Stimulated activated effector memory CD8-positive, alpha-beta T cell treated with anti-CD3 and anti-CD28 coated beads, Interleukin-12 subunit alpha, Interleukin-12 subunit beta, amount 100 ng/mL, for 72 hours (primary cell): ENCODE measurements around the gene RAP1GAP2.
"Not testable (repeated sequence)": the region's sequence is repeated elsewhere in the genome, so short reads cannot be mapped to it uniquely, and the experiment has no call there.

Experiments used
- ATAC-seq: fragments of 150-1000 bp; cut with Tn5 transposase; 2 replicates; pipeline ENCODE4 v1.10.0; 2021
- DNase-seq, 2 donors: peaks; one replicate each; pipeline ENCODE4 v3.0.0; 2021 to 2022; ENCODE audit warnings: low spot score in 2 of 2
- H3K27ac Mint-ChIP-seq: one replicate; pipeline ENCODE4 v1.8.0; 2022; ENCODE audit warnings: mild to moderate bottlenecking, mixed read lengths
- H3K36me3 Mint-ChIP-seq: one replicate; pipeline ENCODE4 v1.8.0; 2022; ENCODE audit warnings: mild to moderate bottlenecking, mixed read lengths
- H3K4me1 Mint-ChIP-seq: one replicate; pipeline ENCODE4 v1.8.0; 2022; ENCODE audit warnings: mixed read lengths
- H3K4me3 Mint-ChIP-seq: one replicate; pipeline ENCODE4 v1.8.0; 2022; ENCODE audit warnings: mild to moderate bottlenecking, mixed read lengths
- H3K9me3 Mint-ChIP-seq: one replicate; pipeline ENCODE4 v1.8.0; 2022; ENCODE audit warnings: mixed read lengths

Gene RAP1GAP2

DNA sequence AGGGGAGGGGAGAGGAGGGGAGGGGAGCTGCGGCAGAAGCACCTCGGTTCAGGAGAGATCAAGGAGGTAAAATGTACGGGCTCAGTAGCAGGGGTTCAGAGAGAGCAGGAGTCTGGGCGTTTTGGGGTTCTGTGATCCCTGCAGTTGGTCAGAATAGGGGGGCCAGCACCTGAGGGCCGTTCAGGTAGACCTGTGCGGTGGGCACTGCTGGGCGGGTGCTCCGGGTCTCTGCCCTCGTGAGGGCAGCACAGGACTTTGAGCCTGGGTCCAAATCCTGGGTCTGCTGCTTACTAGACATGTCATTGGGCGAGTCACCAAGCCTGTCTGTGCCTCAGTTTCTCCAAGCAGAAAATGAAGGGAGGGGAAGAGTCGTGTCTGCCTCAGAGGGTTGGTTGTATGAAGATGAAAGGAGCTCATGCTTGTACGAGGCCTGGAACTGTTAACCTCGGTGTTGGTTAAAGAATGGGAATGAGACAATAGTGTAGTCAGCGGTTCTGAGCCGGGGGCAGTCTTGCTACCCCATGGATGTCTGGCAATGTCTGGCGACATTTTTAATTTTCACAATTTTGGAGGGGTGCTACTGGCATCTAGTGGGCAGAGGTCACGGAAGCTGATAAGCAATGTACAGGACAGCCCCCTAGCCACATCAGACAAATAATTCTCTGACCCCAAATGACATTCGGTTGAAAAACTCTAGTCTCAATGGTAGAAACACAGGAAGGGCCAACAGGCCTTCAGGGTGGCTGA is 231.7 kb downstream of the RAP1GAP2 start:
- peaks cover 3% of the 10 kb centered on the region for H3K9me3 Mint-ChIP-seq

DNA sequence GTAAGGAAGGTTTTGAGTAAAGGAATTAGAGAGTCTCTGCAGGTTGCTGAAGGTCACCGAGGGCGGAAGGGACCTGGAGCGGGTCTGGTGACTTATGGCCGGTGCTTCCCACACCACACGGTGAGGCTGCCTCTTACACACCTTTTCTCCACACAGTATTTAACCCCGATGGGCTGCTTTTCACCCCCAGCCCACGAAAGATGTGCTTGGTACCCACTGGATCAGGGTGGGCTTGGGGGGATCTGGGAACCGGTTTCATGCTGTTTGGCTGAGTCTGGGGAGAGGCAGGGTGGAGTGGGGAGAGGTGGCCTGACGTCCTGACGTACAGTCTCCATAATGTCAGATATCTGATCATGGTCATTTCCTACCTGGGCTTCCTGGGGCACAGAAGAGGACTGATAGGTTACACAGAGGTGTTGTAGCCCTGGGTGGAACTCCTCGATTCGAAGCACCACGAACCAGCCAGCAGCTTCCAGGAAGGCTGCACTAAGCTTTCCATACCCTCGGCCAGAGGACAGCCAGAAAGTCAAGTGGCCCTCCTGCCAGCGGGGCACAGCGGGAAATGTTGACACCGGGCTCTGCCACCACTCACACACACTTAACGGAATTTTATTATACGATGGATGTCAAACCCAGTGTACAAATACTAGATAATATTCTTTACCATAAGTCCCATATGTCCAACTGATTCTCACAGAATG is 233.1 kb downstream of the RAP1GAP2 start:
- Mint-ChIP-seq H3K9me3 (no peaks in the 10 kb centered on the region), H3K4me1 (no peaks in the 10 kb centered on the region), H3K36me3 (peaks cover 18% of the 10 kb centered on the region), H3K4me3 (no peak overlapping the region), H3K27ac (no peak overlapping the region)
- DNase-seq (no peak), ATAC-seq (no peak)

More for the DNA sequence above, 231.7 kb downstream of the RAP1GAP2 start:
- ATAC-seq = no peak
- no peak overlapping the region for H3K4me3 Mint-ChIP-seq
- H3K36me3 Mint-ChIP-seq = peaks cover 21% of the 10 kb centered on the region
- H3K27ac Mint-ChIP-seq = no peak overlapping the region
- peaks cover 4% of the 10 kb centered on the region for H3K4me1 Mint-ChIP-seq
- DNase-seq = no peak

DNA sequence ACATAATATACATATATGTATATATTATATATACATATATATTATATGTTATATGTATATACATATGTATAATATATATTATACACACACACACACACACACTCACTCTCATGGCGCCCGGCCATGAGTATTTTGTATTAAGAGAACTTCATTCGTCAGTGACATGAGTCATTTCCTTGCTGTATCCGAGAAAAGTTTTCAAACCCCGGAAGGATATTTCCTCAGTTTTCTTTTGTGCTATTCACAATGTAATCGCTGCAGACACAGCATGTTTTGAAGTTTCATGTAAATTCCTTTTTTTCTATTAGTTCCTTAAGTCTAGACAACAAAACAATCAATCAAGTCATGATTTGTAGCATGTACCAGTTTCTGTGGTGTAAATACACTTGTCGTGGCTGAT is 233.9 kb downstream of the RAP1GAP2 start:
- DNase-seq (no peak), ATAC-seq (no peak)
- Mint-ChIP-seq H3K27ac (no peak overlapping the region), H3K4me3 (no peak overlapping the region), H3K4me1 (no peaks in the 10 kb centered on the region), H3K9me3 (no peaks in the 10 kb centered on the region), H3K36me3 (peaks cover 18% of the 10 kb centered on the region)

DNA sequence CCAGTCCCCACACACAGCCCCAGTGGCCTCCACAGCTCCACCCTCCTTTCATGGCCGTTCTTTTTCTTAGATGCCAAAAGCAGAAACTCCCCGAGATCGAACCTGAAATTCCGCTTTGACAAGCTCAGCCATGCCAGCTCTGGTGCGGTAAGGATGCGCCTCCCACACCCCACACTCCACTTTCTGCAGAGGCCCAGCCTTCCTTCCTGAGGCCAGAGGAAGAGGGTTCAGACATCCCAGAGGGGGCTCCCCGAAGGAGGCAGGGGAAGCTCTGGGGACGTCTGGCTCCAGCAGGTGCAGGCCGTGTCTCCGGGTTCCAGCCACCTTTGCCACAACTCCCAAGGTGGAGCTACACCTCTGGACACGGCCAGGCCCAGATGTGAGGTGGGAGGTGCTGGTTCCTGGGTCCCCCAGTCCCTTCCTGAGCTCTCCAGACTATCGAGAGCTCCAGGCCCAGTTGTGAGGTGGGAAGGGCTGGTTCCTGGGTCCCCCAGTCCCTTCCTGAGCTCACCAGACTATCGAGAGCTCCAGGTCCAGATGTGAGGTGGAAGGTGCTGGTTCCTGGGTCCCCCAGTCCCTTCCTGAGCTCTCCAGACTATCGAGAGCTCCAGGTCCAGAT is 234.7 kb downstream of the RAP1GAP2 start:
- H3K36me3 Mint-ChIP-seq = peaks cover 18% of the 10 kb centered on the region
- H3K4me3 Mint-ChIP-seq, ATAC-seq, H3K4me1 Mint-ChIP-seq, H3K9me3 Mint-ChIP-seq, DNase-seq, H3K27ac Mint-ChIP-seq: not testable (repeated sequence)

DNA sequence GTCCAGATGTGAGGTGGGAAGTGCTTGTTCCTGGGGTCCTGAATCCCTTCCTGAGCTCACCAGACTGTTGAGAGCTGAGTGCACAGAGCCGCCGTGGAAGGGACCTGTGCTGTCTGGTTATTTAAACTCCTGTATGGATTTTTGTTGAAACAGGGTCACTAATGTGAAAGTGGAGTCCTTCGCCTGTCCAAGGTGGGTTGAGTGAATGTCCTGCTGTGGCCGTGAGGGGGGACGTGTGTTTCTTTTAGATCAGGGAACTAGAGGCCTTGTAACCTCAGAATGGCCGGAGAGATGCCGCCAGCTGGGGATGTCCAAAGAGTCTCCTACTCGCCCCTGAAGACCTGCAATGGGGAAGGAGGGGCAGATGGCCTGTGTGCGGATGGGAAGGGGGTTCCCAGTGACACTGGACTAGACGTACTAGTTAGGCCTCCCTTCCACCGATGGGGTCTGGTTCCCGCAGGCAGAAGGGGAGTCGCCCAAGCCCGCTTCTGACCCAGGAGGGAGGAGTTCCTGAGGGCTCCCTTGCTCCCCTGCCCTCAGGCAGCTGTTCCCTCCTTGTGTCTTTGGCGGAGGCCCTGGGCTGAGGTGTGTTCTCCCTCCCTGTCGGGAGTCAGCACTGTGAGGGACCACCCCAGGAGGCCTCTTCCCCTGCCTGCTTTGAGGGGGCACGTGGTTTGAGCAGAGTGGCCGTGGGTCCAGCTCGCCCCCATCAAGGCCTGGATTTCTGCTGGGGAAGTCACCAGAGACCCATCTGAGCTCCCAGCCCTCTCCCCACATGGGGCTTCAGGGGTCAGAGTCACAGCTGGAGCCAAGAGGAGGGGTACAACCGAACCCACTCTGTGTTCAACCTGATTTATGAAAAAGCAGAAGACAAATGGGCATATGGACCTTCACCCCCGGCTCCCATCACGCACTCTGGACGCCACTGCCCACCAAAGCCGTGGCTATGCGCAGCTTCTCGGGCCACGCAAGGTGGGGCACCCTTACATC is 236.3 kb downstream of the RAP1GAP2 start:
- no peak for DNase-seq
- Mint-ChIP-seq H3K9me3 (no peaks in the 10 kb centered on the region), H3K27ac (peak overlapping the region; percentile 45), H3K4me3 (no peak overlapping the region), H3K4me1 (no peaks in the 10 kb centered on the region), H3K36me3 (peaks cover 10% of the 10 kb centered on the region)
- no peak for ATAC-seq

DNA sequence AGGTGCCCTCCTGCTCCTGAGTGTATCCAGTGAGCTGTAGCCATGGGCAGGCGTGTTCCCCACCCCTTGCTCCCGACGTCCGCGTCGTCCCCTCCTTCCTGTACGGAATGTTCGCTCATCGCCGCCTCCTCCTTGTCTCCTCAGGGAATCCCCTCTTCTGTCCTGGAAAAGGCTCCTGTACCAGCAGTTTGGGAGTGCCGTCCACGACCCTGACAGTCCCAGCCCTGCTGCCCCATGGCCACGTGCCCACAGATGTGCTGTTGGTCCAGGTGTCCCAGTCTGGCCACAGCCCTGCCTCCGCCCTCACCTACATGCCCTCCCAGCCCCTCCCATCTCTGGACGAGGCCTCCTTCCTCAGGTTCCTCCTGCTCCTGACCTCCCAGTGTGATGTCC is 237.0 kb downstream of the RAP1GAP2 start:
- ATAC-seq (no peak), DNase-seq (no peak)
- Mint-ChIP-seq H3K9me3 (no peaks in the 10 kb centered on the region), H3K36me3 (peaks cover 8% of the 10 kb centered on the region), H3K27ac (no peak overlapping the region), H3K4me1 (no peaks in the 10 kb centered on the region), H3K4me3 (no peak overlapping the region)

DNA sequence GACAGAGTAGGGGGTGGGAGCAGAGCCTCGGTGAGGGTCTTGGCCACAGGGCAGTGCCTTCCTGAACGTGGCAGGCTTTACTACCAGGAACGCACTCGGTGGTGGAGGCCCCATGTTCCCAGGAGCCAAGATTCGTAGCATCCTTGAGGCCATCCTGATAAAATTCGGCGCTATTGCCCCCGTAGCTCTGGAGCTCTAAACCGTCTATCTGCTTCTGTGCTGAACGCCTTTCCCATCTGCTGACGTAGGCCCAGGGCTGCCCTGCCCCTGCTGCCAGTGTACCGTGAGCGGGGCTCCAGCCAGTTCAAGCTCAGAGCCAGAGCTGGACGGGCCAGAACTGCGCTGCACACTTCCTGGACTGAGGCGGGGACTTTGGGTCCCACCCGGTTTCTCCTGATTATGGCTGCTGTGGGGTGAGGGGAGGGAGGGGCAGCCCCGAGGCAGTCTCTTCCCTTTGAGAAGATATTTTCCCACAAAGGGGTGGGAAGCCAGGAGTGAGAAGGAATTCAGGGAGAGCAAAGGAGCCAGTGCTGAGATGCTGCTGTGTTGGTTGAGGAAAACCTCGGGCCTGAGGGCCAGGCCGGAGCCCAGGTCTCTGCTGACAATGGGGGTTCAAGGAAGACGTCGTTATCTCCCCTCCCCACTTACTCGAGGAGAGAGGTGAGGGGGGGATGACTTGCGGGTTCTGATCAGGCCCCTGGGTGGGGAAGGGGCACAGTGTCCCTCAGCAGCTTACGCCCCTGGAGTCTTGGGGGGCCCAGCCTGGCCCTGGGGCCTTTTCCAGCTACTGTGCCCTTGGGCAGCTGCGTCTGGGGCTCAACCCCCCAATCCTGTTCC is 237.7 kb downstream of the RAP1GAP2 start:
- no peaks in the 10 kb centered on the region for H3K9me3 Mint-ChIP-seq
- H3K4me1 Mint-ChIP-seq = peaks cover 3% of the 10 kb centered on the region
- no peak for DNase-seq
- no peak for ATAC-seq
- no peak overlapping the region for H3K4me3 Mint-ChIP-seq
- H3K36me3 Mint-ChIP-seq = peaks cover 4% of the 10 kb centered on the region
- H3K27ac Mint-ChIP-seq = no peak overlapping the region

DNA sequence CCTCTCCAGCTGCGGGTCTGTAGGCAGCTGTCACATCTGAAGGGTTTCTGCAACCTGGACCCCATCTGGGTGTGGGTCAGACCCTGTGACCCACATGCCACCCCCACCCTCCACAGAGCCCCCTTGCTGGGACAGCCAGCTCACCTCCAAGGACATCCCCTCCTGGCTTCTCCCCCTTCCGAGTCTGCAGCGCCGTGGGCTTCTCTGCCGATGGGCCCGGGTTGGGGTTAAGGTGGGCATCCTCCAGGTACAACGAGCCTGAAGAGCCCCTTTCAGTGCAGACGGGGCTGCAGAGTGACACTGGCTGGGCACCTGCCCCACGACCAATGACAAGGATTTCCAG is 238.3 kb downstream of the RAP1GAP2 start:
- DNase-seq (no peak), ATAC-seq (no peak)
- H3K4me3 Mint-ChIP-seq = no peak overlapping the region
- H3K27ac Mint-ChIP-seq = no peak overlapping the region
- no peaks in the 10 kb centered on the region for H3K36me3 Mint-ChIP-seq
- peaks cover 6% of the 10 kb centered on the region for H3K4me1 Mint-ChIP-seq
- H3K9me3 Mint-ChIP-seq = no peaks in the 10 kb centered on the region

DNA sequence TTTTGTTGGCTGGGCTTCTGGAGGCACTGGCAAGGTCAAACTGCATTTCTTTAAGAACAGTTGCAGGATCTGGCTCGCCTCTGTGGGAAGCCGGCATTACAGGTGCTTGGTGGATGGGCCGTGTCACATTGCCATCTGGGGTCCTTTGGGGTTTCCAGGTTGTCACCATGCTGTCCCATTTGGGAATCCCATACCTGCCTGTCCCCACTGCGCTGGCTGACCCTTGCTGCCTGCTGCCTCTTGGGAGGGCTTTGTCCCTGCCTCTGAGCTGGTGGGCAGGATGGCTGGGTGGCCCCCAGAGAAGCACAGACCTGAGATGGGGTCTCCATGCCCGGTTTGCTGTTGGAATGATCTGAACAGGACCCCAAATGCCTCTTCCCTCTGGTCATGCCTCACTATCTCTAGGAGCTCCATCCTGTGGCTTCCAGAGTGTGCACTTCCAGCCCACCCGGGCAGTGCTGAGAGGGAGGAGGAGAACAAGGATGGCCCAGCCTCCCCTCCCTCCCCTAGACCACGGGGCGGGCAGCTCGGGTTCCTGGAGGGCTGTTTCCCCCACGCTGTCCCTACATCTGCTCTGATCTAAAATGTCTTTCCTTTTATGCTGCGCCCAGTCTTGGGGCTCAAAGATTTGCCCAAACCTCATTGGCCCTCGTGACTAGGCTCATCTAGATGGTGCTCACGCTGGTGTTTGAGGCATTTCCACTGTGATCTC is 239.2 kb downstream of the RAP1GAP2 start:
- no peaks in the 10 kb centered on the region for H3K9me3 Mint-ChIP-seq
- DNase-seq = no peak
- H3K36me3 Mint-ChIP-seq = no peaks in the 10 kb centered on the region
- no peak for ATAC-seq
- peak overlapping the region; percentile 35 for H3K27ac Mint-ChIP-seq
- no peak overlapping the region for H3K4me3 Mint-ChIP-seq
- peaks cover 6% of the 10 kb centered on the region for H3K4me1 Mint-ChIP-seq

DNA sequence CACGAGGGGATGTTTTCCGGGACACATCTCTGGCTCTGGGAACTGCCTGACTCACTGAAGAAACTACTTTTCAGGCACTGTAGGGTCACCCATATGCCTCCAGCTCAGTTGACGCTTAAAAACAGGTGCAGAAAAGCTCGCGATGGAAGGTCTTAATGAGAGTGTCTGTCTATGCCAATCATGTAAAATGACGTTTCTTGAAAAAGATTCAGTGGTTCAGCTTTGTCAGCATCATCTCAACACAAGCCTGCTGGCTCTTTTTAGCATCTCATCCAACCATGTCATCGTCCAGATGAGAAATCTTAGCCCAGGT is 239.7 kb downstream of the RAP1GAP2 start:
- no peaks in the 10 kb centered on the region for H3K36me3 Mint-ChIP-seq
- no peaks in the 10 kb centered on the region for H3K9me3 Mint-ChIP-seq
- ATAC-seq (no peak), DNase-seq (no peak)
- peaks cover 6% of the 10 kb centered on the region for H3K4me1 Mint-ChIP-seq
- no peak overlapping the region for H3K4me3 Mint-ChIP-seq
- peak overlapping the region; percentile 35 for H3K27ac Mint-ChIP-seq

DNA sequence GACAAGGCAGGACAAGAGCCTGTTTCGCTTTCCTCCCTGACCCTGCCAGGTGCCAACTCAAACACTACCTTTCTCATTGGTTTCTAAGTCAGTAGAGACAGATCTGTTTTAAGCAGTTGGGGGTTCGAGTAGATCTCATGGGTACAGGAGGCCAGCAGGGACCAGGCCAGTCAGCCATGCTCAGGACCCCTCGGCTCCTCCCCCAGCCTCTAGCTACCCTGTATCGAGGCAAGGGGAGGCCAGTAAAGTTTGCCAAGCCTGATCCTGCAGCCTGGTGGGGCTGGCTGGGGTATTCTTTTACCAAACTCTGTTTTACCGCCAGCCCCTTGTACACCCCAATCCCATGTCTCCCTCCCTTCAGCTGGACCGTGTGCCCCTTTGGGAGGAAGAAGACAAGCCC is 240.6 kb downstream of the RAP1GAP2 start:
- DNase-seq (no peak), ATAC-seq (no peak)
- Mint-ChIP-seq H3K9me3 (no peaks in the 10 kb centered on the region), H3K27ac (no peak overlapping the region), H3K4me3 (no peak overlapping the region), H3K4me1 (peaks cover 6% of the 10 kb centered on the region), H3K36me3 (no peaks in the 10 kb centered on the region)

DNA sequence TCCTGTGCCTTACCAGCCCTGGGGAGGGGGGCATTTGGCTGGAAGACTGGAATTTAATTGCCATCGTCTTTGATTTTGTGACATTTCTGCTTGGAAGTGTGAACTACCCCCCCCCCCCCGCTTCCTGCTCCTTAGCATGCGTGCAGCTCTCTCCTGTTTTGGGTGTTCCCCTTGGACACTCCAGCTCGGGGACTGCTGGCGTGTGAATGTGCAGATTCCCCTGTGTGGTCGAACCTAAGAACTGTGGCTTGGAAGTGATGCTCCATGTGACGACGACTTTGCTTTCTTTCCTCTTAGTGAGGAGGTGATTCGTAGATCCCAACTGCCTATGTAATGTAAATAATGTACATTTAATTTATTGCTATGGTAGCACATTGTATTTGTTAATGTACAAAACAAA is 241.0 kb downstream of the RAP1GAP2 start:
- H3K4me1 Mint-ChIP-seq = peaks cover 6% of the 10 kb centered on the region
- peaks cover 2% of the 10 kb centered on the region for H3K9me3 Mint-ChIP-seq
- H3K27ac Mint-ChIP-seq = no peak overlapping the region
- no peak for DNase-seq
- H3K4me3 Mint-ChIP-seq = no peak overlapping the region
- no peak for ATAC-seq
- H3K36me3 Mint-ChIP-seq = no peaks in the 10 kb centered on the region

DNA sequence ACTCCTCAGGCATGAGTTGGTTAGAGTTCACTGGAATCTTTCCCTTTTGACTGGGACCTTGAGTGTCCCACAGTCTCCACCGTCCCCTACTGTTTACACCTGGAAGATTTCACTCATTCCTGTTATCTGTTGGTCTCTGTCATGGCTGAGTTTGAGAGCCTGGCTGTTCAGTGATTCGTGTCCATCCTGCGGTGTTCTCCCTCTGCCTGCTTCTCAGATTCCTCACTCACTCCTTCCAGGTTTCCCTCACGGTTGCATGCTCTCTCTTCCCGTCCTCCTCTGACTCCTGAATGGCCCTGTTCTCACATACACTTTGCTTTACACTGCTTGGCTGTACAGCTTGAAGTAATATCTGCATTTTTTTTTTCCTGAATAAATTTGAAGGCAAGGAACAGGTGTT is 242.7 kb downstream of the RAP1GAP2 start:
- DNase-seq = no peak
- H3K27ac Mint-ChIP-seq = no peak overlapping the region

DNA sequence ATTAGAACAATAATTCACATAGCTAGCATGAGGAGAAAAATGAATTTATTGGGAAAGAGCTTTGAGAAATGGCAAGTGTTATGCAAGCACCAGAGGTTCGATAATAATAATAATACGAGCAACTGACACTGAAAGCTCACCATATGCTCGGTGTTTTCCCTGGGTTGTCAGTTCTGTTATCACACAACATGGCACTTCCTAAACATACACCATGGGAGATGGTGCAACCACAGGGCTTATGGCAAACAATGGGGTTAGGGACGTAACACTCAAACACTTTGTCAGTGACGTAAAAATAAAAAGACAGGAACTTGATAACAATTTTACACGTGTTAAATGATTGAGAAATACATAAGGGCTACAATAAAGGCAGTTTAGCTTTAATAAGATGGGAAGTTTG is 243.5 kb downstream of the RAP1GAP2 start:
- no peak overlapping the region for H3K4me3 Mint-ChIP-seq
- no peak overlapping the region for H3K27ac Mint-ChIP-seq
- ATAC-seq (no peak), DNase-seq (no peak)
- no peaks in the 10 kb centered on the region for H3K36me3 Mint-ChIP-seq
- H3K9me3 Mint-ChIP-seq = peaks cover 8% of the 10 kb centered on the region
- H3K4me1 Mint-ChIP-seq = peaks cover 6% of the 10 kb centered on the region

More for the DNA sequence above, 242.7 kb downstream of the RAP1GAP2 start:
- Mint-ChIP-seq H3K4me1 (peaks cover 6% of the 10 kb centered on the region), H3K4me3 (no peak overlapping the region), H3K36me3 (no peaks in the 10 kb centered on the region), H3K9me3 (peaks cover 5% of the 10 kb centered on the region)
- ATAC-seq = no peak
